K562 (cell line): Measurements from ENCODE around the gene PCSK1. TPM values are rescaled to one million over a fixed set of nuclear protein-coding genes. Genes with fewer than 3 reads are reported as not detected.

Source experiments
- CTBP1 ChIP-seq: fragments of 450-650 bp; IDR thresholded peaks from 2 replicates; pipeline ENCODE4 v1.6.1; 2016; ENCODE audit warnings: borderline replicate concordance
- DMBX1 ChIP-seq: fragments of 250-450 bp; sonication (Bioruptor Pico); IDR thresholded peaks from 2 replicates; pipeline ENCODE4 v1.8.0; 2022; ENCODE audit warnings: inconsistent platforms, mild to moderate bottlenecking, moderate library complexity, borderline replicate concordance
- GTF2F1 ChIP-seq: IDR thresholded peaks from 2 replicates; pipeline ENCODE4 v1.6.1; 2011; ENCODE audit warnings: low read depth, low read length, improper control_type of control experiment
- HOXB6 ChIP-seq: fragments of 250-450 bp; sonication (Bioruptor Pico); IDR thresholded peaks from 2 replicates; pipeline ENCODE4 v1.5.1; 2022; ENCODE audit warnings: mild to moderate bottlenecking, borderline replicate concordance
- NR2C2 ChIP-seq, 2 experiments: fragments of 200-800 bp in 1 of 2; sonication (Bioruptor generic) in 1 of 2; sonication (generic) in 1 of 2; formaldehyde crosslinking in 1 of 2; IDR thresholded peaks; 2 replicates each; pipeline versions ENCODE4 v1.6.1 to v1.8.0; 2016 to 2022; ENCODE audit warnings: mild to moderate bottlenecking in 1 of 2, missing compliant biosample characterization in 1 of 2, missing genetic modification characterization in 1 of 2, missing genetic modification reagents in 1 of 2
- TCF7 ChIP-seq: sonication (generic); IDR thresholded peaks from 2 replicates; pipeline ENCODE4 v1.6.1; 2016; ENCODE audit warnings: antibody characterized with exemption, borderline replicate concordance
- ZNF212 ChIP-seq: fragments of 450-650 bp; formaldehyde crosslinking; IDR thresholded peaks from 2 replicates; pipeline ENCODE4 v1.4.0; 2020; ENCODE audit warnings: mild to moderate bottlenecking
- ZNF785 ChIP-seq: fragments of 250-450 bp; sonication (Bioruptor Pico); IDR thresholded peaks from 2 replicates; pipeline ENCODE4 v1.4.0; 2020; ENCODE audit warnings: mild to moderate bottlenecking
- polyA plus RNA-seq, 8 experiments: library from polyadenylated mRNA; depleted of rRNA in 4 of 8; stranded (reverse) in 5 of 8; unstranded in 3 of 8; fragments of >200 nt; fragmentation: Nextera tagmentation in 2 of 8; fragmentation: Illumina TruSeq in 1 of 8; extraction: Ambion mirVana in 2 of 8; extraction: Trizol in 1 of 8; gene quantifications; 2 replicates each; pipeline versions ENCODE4 v1.2.1 to v1.2.3, GENCODE V29; 2011 to 2014; ENCODE audit warnings: inconsistent platforms in 1 of 8, missing spikeins in 1 of 8
- total RNA-seq, 7 experiments: library from RNA; depleted of rRNA in 6 of 7; stranded (reverse); fragments of >200 nt in 6 of 7; fragmentation: Illumina TruSeq in 2 of 7; extraction: Trizol in 2 of 7; gene quantifications; 2 replicates each; pipeline versions ENCODE4 v1.2.1 to v1.2.3, GENCODE V29; 2011 to 2021; ENCODE audit warnings: low replicate concordance in 1 of 7
- TF ChIP-seq, protein P1 (sequence below): IDR thresholded peaks from 3 replicates; pipeline ENCODE4 v1.6.1; 2011; ENCODE audit warnings: borderline replicate concordance, mild to moderate bottlenecking, moderate library complexity; ENCODE audit not compliant: insufficient read length; ENCODE audit errors: extremely low read depth
- TF ChIP-seq, protein P2 (sequence below): fragments of 450-650 bp; formaldehyde crosslinking; IDR thresholded peaks from 2 replicates; pipeline ENCODE4 v1.4.0; 2022; ENCODE audit warnings: missing genetic modification characterization
- TF ChIP-seq, protein P3 (sequence below): fragments of 450-650 bp; formaldehyde crosslinking; IDR thresholded peaks from 2 replicates; pipeline ENCODE4 v1.4.0; 2022; ENCODE audit warnings: missing genetic modification characterization
- TF ChIP-seq, protein P4 (sequence below): sonication (generic); formaldehyde crosslinking; IDR thresholded peaks from 2 replicates; pipeline ENCODE4 v1.8.0; 2022; ENCODE audit warnings: mild to moderate bottlenecking, missing genetic modification reagents

PCSK1 gene
- total and polyA plus RNA-seq, 9 of the 15 experiments (the other 6 are each of a cell fraction or from before 2014, with no cell fraction given) = not detected

DNA sequence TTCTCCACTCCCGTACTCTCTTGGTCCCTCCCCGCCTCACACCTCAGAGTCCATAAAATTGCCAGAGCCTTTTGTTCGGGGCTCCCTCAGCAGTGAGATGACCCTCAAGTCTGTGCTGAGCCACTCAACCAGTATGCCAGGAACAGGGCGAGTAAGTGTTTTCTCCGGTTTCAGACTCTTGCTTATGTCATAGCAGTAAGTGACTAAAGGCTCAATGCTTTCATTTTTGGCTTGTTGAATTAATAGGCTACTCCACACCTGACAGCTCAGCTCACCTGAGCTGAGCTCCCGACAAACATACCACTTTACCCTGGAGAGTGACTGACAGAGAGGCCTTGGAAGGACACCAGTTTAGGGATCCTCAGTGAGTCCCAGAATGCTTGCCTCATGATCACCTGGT is 30.5 kb downstream of the PCSK1 start (continued):
- TF ChIP-seq, protein P1, sequence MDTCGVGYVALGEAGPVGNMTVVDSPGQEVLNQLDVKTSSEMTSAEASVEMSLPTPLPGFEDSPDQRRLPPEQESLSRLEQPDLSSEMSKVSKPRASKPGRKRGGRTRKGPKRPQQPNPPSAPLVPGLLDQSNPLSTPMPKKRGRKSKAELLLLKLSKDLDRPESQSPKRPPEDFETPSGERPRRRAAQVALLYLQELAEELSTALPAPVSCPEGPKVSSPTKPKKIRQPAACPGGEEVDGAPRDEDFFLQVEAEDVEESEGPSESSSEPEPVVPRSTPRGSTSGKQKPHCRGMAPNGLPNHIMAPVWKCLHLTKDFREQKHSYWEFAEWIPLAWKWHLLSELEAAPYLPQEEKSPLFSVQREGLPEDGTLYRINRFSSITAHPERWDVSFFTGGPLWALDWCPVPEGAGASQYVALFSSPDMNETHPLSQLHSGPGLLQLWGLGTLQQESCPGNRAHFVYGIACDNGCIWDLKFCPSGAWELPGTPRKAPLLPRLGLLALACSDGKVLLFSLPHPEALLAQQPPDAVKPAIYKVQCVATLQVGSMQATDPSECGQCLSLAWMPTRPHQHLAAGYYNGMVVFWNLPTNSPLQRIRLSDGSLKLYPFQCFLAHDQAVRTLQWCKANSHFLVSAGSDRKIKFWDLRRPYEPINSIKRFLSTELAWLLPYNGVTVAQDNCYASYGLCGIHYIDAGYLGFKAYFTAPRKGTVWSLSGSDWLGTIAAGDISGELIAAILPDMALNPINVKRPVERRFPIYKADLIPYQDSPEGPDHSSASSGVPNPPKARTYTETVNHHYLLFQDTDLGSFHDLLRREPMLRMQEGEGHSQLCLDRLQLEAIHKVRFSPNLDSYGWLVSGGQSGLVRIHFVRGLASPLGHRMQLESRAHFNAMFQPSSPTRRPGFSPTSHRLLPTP = no peak
- TF ChIP-seq CTBP1 (no peak), GTF2F1 (no peak), NR2C2 (CRISPR knock-in tag; IDR thresholded peaks at IDR 0.05) (no peak), NR2C2 (tag; IDR thresholded peaks at IDR 0.05) (no peak), ZNF785 (no peak), HOXB6 (CRISPR knock-in tag) (no peak), DMBX1 (no peak), ZNF212 (CRISPR knock-in tag) (no peak), TCF7 (no peak)
- TF ChIP-seq, protein P2, sequence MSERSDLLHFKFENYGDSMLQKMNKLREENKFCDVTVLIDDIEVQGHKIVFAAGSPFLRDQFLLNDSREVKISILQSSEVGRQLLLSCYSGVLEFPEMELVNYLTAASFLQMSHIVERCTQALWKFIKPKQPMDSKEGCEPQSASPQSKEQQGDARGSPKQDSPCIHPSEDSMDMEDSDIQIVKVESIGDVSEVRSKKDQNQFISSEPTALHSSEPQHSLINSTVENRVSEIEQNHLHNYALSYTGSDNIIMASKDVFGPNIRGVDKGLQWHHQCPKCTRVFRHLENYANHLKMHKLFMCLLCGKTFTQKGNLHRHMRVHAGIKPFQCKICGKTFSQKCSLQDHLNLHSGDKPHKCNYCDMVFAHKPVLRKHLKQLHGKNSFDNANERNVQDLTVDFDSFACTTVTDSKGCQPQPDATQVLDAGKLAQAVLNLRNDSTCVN (CRISPR knock-in tag) = no peak
- TF ChIP-seq, protein P3, sequence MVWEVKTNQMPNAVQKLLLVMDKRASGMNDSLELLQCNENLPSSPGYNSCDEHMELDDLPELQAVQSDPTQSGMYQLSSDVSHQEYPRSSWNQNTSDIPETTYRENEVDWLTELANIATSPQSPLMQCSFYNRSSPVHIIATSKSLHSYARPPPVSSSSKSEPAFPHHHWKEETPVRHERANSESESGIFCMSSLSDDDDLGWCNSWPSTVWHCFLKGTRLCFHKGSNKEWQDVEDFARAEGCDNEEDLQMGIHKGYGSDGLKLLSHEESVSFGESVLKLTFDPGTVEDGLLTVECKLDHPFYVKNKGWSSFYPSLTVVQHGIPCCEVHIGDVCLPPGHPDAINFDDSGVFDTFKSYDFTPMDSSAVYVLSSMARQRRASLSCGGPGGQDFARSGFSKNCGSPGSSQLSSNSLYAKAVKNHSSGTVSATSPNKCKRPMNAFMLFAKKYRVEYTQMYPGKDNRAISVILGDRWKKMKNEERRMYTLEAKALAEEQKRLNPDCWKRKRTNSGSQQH (CRISPR knock-in tag) = no peak
- TF ChIP-seq, protein P4, sequence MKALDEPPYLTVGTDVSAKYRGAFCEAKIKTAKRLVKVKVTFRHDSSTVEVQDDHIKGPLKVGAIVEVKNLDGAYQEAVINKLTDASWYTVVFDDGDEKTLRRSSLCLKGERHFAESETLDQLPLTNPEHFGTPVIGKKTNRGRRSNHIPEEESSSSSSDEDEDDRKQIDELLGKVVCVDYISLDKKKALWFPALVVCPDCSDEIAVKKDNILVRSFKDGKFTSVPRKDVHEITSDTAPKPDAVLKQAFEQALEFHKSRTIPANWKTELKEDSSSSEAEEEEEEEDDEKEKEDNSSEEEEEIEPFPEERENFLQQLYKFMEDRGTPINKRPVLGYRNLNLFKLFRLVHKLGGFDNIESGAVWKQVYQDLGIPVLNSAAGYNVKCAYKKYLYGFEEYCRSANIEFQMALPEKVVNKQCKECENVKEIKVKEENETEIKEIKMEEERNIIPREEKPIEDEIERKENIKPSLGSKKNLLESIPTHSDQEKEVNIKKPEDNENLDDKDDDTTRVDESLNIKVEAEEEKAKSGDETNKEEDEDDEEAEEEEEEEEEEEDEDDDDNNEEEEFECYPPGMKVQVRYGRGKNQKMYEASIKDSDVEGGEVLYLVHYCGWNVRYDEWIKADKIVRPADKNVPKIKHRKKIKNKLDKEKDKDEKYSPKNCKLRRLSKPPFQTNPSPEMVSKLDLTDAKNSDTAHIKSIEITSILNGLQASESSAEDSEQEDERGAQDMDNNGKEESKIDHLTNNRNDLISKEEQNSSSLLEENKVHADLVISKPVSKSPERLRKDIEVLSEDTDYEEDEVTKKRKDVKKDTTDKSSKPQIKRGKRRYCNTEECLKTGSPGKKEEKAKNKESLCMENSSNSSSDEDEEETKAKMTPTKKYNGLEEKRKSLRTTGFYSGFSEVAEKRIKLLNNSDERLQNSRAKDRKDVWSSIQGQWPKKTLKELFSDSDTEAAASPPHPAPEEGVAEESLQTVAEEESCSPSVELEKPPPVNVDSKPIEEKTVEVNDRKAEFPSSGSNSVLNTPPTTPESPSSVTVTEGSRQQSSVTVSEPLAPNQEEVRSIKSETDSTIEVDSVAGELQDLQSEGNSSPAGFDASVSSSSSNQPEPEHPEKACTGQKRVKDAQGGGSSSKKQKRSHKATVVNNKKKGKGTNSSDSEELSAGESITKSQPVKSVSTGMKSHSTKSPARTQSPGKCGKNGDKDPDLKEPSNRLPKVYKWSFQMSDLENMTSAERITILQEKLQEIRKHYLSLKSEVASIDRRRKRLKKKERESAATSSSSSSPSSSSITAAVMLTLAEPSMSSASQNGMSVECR (CRISPR knock-in tag) = no peak
